ENCODE results near the gene GRIA4.

The GRIA4 gene

DNA sequence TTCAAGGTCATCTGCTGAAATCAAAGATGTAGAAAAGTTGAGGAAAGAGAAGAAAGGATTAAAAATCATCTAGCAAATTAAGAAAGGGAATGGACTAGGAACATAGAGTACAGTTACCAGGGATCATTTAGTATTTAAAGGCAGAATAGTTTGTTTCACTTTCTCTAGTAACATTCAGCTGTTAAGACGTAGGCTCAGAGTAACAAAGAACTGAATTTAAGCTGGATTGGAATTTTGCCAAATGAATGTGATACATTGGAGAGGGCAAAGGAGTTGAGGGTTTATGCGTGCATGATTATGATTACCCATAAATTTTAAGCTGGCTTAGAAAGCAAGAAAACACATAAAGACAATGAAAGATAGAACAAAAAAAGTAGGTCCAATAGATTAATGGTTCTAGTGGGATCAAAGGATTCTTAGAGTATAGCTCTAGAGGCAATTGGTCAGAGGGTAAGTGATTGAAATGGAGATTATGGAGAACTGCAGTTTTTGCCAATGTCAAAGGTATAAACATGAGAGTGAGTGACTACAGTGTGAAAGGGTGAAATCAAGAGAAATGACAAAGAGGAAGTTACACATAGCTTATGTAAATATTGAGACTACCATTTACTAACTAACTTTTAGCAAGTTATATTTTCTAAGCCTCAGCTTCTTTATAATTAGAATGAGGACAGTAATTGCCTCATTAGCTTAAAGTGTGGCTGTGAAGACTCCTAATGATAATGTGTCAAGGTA lies 190.0 kb downstream of the GRIA4 start:
- no peak for DNase-seq

DNA sequence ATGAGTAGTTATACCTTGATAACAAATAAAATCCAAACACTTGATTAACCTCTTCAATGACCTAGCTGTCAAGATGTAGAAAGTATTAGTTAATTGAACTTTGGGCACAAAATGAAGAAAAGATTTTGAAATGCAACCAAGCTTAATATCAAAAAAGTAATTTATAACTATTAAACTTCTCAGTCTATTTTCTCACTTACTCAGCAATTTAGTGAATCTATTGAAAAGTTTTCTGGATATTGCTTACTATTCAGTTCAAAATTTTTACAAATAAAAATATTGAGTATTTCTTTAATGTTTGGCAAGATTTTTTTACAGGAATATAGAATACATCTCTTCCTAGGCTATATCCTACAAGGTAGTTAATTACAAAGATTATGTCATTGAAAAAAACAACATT lies 192.5 kb downstream of the GRIA4 start:
- no peak for DNase-seq

DNA sequence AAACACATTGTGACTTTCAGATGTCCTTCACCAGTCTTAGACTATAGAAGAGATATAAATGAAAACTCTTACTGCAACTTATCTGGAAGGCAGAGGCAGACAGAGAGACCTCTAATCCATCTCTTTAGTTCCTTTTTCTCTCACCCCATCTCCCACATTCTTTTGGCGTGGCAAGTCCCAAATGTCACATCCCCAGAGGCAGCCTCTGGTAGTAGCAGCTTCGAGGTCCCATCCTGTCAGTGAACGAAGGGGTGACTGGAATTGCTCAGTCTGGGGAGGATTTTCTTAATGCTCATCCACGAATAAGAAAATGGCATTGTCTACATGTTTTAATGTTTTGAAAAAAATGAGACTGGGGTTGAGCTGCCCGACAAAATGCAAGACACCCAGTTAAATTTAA lies 201.4 kb downstream of the GRIA4 start:
- DNase-seq: no peak

DNA sequence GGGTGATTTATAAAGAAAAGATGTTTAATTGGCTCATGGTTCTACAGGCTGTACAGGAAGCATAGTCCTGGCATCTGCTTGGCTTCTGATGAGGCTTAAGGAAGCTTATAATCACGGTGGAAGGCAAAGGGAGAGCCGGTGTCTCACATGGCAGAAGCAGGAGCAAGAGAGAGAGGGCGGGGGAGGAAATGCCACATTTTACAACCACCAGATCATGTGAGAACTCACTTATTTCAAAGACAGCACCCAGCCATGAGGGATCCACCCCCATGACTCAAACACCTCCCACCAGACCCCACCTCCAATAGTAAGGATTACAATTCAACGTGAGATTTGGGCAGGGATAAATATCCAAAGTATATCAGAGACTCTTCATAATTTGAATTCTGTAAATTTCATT lies 211.5 kb downstream of the GRIA4 start:
- DNase-seq: no peak

DNA sequence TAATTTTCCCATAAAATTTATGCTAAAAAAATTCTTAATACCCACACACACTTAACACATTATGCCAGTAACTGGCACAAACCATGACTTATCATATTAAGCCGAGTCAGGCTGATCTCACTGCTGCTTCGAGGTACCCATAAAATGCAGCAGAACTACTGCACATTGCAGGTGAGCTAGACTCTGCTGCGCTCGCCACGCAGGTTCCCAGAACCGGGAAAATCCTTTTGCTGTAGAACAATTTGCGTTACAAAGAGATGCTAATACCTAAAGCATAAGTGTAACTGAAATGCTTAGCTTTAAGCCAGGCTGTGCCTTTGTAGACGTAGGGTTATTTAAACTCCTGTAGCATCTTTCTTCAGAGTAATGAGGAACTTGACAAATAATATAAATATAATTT lies 211.9 kb downstream of the GRIA4 start:
- DNase-seq: no peak

DNA sequence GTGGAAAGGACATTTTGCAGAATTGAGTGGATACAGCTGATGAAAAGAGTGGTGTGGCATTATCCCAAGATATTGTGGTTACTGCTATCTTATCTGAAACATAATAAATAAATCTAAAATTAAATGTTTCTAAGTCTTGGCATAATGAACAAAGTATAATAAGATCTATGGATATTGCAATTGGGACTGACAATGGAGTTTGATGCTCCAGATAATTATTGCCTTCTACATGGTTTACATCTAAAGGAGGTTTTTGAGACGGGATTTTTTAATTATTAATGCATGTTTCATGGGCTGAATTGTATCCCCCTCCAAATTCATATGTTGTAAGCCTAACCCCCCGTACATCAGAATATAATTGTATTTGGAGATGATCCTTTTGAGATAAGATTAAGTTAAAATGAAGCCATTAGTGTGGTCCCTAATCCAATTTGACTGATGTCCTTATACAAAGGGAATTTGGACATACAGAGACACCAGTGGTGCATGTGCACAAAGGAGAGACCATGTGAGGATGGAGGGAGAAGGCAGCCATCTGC lies 213.7 kb downstream of the GRIA4 start:
- DNase-seq: no peak

GRCh38 chr11:105824457-105825013 lies 214.7 kb downstream of the GRIA4 start:
- no peak for DNase-seq

DNA sequence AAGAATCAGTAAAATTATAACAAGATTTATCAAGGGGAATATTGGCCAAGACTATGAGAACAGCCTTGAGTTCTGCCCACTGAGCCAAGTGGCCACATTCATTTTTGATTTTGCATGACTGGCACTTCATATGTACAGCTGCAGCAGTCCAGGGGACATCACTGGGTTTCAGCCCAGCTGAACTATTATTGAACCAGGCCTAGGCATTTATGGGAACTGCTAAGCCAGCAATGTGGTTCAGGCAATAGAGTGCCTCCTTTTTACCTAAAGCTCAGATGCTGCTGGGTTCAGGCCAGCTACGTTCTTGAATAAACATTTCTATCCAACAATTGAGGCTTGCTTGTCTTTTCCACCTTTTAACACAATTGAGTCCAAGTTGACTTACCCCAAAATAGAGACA lies 215.3 kb downstream of the GRIA4 start:
- no peak for DNase-seq

GRCh38 chr11:105827906-105828305 lies 218.0 kb downstream of the GRIA4 start:
- DNase-seq: no peak

GRCh38 chr11:105829084-105829483 lies 219.2 kb downstream of the GRIA4 start:
- no peak for DNase-seq

DNA sequence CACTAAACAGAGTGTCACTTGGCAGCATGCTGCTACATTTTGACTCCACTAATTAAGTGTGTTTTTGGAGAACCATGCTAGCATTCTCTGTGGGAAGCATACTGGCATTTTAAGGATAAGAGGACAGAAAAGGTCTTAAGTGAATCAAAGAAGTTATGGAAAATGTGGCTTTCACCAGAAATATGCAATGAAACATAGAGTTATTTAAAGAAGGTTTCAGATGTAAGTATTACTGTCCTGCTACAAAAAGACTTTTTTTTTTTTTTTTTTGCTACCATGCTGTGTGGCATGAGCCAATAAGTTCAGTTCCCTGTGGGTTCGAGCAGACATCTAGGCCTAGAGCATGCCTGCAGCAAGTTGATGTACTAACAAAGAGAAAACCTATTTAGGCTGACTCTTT lies 224.6 kb downstream of the GRIA4 start:
- no peak for DNase-seq

DNA sequence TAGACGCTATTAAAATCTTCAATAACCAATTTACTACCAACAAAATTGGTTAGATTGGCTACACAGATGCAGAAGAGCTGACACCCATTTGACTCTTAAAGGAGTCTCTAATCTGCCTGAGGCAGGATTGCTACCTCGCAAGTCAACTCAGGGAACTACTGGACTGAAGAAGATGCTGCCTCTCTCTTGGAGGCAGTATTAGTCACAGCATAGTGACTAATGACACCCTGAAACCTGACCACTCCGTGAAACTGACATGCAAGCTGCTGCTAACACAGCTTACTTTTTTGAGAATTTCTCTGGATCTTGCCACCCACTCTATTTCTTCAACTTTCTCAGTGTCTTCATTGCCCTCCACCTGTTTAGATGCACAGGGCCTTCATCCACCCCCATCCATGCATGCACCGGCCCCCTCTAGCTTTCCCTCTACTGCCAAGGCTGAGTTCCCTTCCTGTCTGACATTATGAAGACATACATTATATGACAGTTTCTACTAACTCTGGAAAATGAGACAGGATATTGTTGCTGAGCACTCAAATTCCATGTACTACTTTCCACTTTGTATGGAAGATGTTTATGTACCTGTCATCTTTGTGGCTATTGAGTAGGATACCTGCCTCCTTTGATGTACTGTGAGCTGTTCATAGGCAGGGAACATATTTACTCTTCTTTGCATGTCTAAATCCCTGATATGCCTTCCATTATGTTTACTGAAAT lies 229.0 kb downstream of the GRIA4 start:
- DNase-seq: no peak

DNA sequence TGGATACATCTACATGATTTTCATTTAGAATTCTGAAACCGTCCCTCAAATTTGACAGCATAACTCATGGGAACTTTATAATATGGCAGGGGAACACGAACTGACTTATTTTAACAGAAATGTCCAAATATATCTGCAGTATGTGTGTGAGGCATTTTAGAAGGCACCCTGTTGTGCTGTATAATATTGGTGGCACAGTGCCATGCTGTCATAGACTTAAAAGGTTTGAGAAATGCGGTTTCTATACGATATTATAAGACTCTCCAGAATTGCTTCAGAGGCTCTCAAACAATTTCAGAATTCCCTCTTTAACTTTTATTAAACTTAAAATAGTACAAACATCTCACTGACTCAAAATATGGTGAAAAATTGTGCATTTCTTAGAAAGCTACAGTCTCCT lies 230.5 kb downstream of the GRIA4 start:
- DNase-seq: no peak

DNA sequence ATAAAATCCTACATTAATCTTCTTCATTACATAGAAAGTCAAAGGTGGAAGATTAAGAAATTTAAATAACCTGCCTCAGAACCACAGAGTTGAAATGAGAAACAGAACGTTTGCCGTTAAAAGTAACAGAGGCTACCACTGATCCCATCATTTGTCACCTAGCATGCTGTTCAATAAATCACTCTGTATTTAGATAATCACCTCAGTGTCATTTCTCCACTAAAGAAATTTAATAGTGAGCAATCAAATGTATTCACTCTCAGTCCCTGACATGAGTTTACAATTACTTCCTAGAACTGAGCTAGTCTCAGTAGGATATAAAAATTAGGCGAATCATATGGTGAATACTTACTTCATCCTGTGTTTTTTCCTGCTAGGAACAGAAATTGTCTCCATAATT lies 242.5 kb downstream of the GRIA4 start:
- no peak for DNase-seq

DNA sequence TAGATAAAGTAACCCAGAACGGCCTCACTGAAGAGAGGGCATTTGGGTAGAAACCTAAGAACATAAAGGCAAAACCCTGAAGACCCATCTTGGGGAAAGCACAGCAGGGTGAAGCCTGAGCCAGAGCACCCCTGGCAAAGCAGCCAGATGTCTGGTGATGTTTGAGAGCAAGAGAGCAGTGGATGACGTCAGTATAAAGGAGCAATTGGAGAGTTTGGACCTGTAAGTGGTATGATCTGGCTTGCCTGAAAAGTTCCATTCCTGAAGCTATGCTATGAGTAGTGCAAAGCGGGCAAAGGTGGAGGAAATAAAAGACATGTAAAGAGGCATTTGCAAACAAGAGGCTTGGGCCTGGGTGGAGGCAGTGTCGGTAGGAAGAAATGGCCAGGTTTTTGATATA lies 244.4 kb downstream of the GRIA4 start:
- DNase-seq: no peak

GRCh38 chr11:105856954-105857353 lies 247.1 kb downstream of the GRIA4 start:
- DNase-seq: no peak

DNA sequence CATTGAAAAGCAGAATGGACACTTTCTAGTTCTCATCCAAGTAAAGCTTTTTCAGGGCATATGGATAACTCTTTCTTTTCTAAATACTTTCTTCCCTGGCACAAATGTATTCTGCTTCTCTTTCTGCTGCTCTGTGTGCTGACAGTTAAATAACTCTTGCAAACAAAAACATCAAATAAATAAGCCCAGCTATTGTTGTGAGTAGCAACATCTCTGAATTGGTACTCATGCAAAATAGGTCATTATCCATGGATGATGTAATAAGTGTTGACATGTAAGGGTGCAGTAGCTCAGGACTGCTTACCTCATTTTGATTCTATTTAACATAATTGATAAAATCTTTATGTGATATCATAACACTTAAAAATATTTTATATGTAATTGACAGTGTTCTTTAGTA lies 247.9 kb downstream of the GRIA4 start:
- DNase-seq: no peak

GRCh38 chr11:105858841-105859240 lies 249.0 kb downstream of the GRIA4 start:
- no peak for DNase-seq

GRCh38 chr11:105860105-105860504 lies 250.2 kb downstream of the GRIA4 start:
- no peak for DNase-seq

DNA sequence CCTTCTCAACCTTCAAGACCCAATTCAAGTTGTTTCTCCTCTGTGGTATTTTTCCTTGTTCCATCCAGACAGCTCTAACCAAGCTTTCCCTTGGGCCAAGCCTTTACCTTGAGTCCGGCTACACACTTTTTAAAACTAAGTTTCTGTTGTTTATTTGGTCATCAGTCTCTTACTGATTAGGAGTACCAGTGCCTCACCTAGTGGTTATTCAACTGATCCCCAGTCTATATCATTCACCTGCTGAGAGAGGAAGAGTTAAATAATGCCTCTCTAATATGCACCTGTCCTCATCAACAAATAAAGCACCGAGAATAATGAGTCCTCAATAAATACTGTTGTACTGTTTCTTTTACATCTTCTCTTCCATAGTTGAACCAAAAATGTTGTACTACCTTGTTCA lies 251.4 kb downstream of the GRIA4 start:
- no peak for DNase-seq

DNA sequence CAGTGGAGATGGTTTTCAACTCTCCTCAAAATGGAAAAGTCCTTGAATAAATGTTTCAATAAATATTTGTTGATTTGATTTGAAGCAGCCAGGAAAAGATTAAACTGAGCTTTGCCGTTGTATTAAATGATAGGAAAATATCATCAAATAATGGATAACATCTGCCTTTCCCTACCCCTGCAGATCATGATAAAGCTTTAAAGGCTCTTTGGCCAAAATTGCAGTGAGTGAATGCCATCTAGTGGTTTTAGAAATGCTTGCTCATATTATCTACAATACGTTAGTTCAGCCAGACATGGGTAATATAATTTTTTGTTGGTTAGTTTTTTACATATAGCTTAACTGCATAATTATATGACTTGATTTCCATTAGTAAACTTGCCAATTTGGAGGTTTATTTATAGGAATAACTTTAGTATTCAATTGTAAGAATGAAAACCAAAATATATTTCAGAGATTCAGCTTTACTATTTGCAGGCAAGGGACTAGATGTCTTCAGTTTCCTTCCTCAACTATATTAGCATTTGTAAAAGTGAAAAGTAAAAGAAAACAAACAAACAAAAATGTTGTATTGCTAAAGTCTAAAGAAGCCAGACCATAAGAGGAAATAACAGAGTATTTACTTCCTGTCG lies 253.0 kb downstream of the GRIA4 start:
- DNase-seq: no peak

DNA sequence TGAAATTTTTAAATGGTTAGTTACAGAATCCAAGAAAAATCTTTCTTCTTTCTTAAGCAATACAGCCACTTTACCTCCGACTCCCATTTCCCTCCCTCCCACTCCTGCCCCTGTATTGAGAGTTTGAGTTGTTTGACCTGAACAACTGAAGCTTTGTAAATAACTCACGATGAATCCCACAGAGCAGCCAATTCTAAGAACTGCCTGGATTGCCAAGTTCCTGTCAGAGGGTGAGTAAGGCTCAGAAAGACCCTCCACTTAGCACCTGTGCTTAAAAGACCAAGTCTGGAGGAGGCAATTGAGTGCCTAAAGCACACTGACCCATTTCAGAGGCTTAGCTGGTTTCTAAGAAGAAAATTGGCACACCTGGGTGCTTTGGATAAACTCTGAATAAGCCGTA lies 253.7 kb downstream of the GRIA4 start:
- DNase-seq: no peak

- no peak for DNase-seq
These were observed 257.9 kb downstream of the GRIA4 start for GRCh38 chr11:105867742-105868141.

All from activated T-cell treated with anti-CD3 and anti-CD28 coated beads for 4 hours (primary cell).